Prostate gland (tissue), 2 donors: ENCODE data around the gene MFN2.

Experiments
- POLR2A ChIP-seq: fragments of 450-650 bp; IDR thresholded peaks from one replicate; pipeline ENCODE4 v1.6.1; 2016; ENCODE audit warnings: antibody characterized with exemption, mild to moderate bottlenecking
- POLR2AphosphoS5 ChIP-seq: sonication (generic); formaldehyde crosslinking; IDR thresholded peaks from one replicate; pipeline ENCODE4 v1.6.1; 2017; ENCODE audit warnings: antibody characterized with exemption
- TF ChIP-seq, protein P1 (sequence below), 4 experiments: fragments of 200-600 bp in 2 of 4; fragments of 450-650 bp in 2 of 4; sonication (generic) in 2 of 4; IDR thresholded peaks; 1 replicate in 3 of 4; 2 replicates in 1 of 4; pipeline ENCODE4 v1.5.1; 2016 to 2019; ENCODE audit warnings: antibody characterized with exemption in 4 of 4, mild to moderate bottlenecking in 2 of 4, moderate library complexity in 2 of 4

DNA sequence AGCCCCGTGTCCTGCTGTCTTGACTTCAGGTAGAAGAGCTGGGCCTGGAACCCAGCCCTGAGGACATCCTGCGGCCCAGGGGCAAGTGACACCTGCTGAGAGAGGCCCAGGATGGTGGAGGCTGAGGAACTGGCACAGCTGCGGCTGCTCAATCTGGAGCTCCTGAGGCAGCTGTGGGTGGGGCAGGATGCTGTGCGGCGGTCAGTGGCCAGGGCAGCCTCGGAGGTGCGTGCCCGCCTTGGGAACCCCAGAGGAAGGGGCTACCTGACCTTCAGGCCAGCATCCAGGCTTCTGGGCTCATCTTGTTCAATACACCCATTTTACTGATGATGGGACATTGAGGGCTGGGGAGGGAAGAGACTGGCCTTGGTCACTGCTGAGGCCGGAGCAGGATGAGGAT is 41.4 kb downstream of the MFN2 start:
- TF ChIP-seq, protein P1, sequence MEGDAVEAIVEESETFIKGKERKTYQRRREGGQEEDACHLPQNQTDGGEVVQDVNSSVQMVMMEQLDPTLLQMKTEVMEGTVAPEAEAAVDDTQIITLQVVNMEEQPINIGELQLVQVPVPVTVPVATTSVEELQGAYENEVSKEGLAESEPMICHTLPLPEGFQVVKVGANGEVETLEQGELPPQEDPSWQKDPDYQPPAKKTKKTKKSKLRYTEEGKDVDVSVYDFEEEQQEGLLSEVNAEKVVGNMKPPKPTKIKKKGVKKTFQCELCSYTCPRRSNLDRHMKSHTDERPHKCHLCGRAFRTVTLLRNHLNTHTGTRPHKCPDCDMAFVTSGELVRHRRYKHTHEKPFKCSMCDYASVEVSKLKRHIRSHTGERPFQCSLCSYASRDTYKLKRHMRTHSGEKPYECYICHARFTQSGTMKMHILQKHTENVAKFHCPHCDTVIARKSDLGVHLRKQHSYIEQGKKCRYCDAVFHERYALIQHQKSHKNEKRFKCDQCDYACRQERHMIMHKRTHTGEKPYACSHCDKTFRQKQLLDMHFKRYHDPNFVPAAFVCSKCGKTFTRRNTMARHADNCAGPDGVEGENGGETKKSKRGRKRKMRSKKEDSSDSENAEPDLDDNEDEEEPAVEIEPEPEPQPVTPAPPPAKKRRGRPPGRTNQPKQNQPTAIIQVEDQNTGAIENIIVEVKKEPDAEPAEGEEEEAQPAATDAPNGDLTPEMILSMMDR (IDR thresholded peaks at IDR 0.05), result no peak
- TF ChIP-seq POLR2A (no peak), POLR2AphosphoS5 (no peak)
